ENCODE results near the gene NLN.

The NLN gene

DNA sequence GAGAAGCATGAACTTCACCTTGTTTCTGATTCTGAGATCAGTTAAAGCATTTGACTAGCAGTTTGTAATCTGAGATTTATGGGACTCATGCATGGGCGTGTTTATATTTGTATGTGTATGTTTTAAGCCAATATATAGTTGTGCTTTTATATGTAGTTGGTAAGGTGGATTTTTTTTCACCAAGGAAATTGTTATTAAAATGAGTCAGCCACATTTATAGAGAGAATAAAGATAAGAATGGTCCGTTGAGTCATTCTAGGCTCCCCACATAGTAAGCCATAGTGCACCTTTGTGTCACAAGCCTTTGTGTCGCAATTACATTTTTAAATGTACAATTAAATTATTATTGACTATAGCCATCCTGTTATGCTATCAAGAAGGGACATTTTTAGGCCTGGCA is 89.0 kb downstream of the NLN start:
- DNase-seq: no peak

GRCh38 chr5:65811885-65812284 is 89.9 kb downstream of the NLN start:
- no peak for DNase-seq

- no peak for DNase-seq
These were observed 90.6 kb downstream of the NLN start for GRCh38 chr5:65812648-65813047.

GRCh38 chr5:65813174-65813573 is 91.2 kb downstream of the NLN start:
- DNase-seq: no peak

DNA sequence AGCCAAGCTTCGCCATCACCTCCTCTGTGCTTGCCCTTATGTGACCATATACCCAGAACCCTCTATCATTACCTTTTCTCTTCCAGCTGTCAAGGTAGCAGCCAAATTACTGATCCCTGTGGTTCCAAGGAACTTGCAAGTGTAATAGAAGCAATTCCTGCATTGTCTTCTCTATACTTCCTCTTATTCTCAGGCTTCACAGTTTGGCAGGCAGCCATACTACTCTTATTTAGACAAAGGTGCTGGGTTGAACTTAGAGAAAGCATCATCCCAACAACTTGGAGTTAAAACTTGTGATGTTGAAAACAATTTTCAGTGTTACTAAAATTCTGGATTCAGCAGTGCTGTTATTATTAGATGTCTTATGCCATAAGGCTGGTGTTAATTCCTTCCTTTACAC is 93.2 kb downstream of the NLN start:
- DNase-seq: no peak

DNA sequence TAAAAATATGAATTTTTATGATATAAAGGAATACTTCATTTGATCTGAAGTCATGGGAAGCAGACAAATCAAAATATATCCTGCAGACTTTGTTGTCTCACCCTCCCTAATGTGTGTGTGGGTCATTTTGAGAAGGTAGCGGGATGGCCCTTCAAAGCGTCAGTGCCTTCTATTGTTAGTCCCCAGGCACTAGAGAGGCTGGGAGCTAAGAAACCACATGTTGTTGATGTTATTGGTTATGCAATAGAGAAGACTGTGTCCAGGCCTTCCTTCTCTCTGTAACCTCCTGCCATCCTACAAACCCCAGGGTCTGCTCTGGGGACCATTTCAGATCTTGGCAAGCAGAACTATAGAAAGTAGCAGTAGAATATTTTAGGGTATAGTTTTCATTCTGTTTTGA is 94.7 kb downstream of the NLN start:
- DNase-seq: no peak

DNA sequence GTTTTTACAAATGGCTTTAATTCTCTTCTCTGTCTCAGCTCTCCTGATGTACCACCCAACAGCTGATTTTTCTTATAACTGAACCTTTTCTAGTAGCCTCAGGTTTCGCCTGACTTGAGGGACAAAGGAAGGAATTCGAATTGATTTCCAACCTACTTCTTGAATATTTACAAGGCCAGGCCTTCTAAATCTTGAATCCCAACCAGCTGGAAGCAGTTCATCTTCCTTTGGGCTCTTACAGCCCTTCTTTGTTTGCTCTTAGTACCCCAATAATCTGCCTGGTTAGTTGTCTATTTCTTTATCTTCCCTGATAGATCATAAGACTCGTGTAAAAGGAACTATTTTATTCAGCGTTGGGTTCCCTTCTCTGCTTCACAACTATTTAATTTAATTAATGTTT is 95.9 kb downstream of the NLN start:
- no peak for DNase-seq

GRCh38 chr5:65818592-65818991 is 96.6 kb downstream of the NLN start:
- DNase-seq: no peak

GRCh38 chr5:65819215-65819904 is 97.4 kb downstream of the NLN start:
- no peak for DNase-seq

DNA sequence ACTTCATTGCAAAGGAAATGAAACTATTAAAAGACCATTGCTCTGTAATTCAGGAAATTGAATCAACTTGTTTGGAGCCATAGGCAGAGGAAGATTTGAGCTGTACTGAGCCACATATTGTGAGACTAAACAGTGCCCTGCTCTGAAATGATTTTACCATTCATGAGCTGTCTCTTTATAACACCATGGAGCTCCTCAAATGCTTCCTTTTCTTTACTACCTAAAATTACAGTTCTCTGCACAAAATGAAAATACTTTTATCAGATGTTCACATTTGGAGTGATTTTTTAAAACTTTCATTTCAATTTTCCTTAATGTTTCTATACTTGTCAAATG is 97.9 kb downstream of the NLN start:
- DNase-seq: no peak

DNA sequence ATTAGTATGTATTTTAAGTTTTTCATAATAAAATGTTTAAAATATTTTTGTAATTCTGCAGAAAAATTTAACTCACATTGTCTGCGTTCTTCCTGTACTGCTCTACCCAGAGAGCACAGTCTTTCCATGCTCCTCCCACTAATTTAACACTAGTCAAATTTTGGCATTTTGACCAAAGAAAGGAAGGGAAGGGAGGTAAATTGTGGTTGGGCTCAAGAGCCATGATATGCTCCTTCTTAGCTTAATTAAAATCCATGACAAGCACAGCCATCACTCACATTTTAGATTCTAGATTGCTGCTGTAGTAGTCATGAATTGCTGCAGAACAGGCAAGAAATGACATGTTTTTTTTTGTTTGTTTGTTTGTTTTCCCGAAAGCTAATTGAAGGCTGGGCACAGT is 98.4 kb downstream of the NLN start:
- DNase-seq: no peak

DNA sequence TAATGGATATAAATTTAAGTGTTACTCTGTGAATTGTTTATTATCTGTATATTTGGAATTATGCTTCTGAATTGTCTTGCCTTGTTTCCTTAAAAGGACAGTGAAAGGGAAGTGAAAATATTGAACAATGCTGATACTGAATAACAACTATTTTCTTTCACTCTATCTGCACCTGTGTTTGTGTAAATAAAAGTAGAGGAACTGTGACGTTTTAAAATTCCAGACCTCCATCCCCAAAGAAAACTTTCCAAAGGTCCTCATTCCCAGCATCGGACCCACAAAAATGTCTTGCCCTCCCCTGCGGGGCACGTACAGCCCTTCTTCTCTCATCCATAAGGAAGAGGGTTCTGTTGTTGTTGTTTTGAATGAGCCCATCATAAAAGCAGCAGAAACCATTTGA is 100.0 kb downstream of the NLN start:
- DNase-seq: no peak

DNA sequence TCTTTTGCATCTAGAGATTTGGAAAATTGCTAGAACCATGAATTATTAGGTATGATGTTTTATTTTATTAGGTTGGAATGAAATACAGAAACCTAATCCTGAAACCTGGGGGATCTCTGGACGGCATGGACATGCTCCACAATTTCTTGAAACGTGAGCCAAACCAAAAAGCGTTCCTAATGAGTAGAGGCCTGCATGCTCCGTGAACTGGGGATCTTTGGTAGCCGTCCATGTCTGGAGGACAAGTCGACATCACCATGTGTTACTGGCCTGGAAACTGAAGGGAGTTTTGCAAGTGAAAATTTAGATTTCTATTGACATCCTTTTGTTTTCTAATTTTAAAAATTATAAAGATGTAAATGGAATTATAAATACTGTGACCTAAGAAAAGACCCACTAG is 100.7 kb downstream of the NLN start:
- no peak for DNase-seq

DNA sequence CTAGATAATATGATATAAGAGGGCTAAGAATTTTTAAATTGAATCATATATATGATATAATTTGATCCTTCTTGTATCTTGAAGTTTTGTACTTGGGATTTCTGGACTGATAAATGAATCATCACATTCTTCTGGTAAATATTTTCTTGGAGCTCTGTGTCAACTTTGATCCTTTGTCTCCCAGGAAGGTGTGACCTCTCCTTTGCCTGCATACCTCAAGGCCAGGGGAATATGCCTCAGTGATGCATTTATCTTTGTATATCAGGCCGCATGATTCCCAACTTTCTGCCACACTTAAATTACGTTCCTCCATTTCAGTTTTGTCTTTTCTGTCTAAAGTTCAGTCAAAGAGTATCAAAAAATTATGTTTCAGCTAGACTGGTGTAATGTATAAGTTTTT is 101.2 kb downstream of the NLN start:
- DNase-seq: no peak

DNA sequence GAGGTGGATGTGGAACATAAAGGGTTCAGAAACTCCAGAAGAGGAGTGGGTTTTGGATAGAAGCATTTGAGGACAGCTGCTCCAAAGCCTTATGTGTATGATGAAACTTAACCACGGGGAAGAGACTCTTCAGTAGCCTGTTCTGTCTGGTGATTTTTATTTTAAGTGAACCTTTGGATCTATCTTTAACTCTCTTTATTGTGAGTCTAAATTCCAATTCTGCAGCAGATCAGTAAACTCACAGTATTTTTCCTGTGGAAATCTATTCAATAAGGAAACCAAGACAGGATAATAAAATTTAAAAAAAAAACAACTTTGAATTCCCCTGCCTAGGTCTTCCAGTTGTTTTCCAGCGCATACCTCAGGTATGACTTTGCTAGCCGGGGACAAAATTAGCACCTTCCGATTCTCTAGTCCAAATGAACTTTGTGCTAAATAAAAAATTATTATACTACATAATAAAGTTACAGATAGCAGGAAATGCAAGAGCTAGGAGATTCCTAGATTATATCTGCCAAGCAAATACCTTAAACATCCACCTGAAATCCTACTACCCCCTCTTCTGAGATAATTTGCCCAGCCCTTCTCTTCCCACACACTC is 101.9 kb downstream of the NLN start:
- no peak for DNase-seq

DNA sequence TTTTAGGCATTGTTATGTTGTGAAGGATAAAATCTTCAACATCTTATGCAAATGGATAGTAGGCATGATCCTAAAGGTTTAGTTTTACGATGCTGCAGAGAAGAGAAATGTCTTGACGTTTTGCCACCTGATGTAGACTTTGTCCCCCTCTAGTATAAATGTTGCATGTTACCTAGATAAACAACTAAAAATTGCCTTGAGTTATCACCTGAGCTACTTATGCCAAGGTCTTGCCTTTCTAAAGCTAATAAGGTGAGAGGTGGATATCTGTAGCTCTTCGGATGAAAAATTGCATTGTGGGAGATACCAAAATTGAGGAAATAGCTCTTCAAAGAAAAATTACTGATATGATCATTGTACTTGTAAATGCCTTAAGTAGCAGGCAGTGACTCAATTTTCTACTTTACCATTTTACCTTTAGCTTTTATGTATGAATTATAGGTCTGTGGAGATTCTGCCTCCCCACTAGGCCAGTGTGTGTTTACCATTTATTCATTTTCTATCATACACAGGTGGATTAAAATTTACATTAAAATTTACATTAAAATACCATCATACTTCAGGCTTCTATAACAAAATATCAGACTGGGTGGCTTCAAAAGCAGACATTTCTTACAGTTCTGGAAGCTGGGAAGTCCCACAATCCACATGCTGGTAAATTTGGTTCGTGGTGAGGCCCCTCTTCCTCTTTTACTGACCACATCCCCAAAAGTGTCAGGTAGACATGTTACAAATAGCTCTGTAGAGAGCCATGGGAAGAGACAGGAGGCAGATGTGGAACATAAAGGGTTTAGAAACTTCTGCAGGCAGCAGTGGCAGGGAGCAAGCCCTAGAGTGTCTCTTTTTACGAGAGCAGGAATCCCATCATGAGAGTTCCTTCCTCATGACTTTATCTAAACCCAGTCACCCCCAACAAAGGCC is 103.7 kb downstream of the NLN start:
- no peak for DNase-seq

DNA sequence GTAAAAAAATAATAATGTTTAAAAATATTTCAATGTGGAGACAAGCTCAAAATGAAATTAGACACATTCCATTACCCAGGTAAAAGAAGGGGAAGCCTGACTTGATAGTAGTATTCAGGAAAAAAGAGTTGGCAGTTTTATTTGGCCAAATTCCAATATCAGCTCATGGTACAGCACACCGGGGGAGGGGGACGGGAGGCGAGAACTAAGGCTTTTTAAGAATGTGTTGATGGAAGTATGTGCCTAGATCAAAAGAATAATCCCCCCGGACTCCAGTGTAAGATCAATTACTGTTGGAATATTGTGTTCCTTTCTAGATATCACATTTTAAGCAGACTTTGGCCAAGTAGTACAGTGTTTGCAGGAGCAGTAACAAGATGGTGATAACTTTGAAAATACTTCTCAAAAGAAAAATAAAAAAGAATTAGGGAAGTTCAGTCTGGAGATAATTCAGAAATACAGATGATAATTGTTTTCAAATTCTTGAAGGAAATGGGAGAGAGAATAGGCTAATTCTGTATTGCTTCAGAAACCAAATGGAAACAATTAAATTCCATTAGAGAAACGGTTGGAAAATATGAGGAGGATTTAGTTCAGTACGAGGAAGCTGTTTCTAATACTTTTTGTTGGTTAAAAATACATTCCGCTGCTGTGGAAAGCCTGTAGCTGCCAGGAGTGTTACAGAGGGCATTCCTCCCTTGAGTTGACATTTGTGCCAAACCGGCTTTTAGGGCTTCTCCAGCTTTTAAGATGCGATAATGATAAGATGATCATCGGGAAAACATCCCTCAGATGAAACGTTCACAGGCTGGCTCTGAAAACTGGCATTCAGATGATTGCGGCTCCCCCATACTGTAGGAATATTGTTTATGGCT is 106.3 kb downstream of the NLN start:
- DNase-seq: no peak

GRCh38 chr5:65830856-65831255 is 108.9 kb downstream of the NLN start:
- DNase-seq: no peak

DNA sequence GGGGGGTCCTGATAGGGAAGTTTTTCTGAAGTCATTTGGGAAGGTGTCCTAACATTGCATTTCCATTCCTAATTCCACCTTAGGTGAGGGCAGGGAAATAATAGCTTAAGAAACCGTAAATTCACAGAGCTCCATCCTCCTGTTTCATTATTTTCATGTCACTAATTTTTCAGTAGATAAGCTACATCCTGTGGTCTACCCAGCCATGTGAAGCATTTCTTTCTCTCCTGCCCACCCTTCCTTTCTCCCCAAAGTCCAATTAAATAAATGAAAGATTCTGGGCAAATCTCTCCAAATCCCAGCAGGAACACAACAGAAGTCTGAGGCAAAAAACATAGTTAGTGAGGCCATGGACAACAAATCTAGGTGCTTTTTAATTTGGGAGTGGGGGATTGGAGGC is 109.3 kb downstream of the NLN start:
- DNase-seq: no peak

DNA sequence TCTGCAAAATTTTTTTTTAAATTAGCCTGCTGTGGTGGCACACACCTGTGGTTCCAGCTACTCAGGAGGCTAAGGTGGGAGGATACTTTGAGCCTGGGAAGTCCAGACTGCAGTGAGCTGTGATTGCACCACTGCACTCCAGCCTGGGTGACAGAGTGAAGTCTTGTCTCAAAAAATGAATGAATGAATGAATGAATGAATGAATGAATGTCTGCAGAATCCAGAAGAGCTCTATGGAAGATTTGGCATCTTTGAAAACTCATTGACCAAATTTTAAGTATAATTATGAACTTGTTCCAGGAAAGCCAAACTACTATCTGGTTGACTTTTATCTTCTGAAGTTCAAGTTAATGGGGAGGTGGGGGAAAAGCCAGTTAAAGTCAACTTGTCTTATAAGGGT is 110.1 kb downstream of the NLN start:
- no peak for DNase-seq

GRCh38 chr5:65832603-65833228 is 110.7 kb downstream of the NLN start:
- DNase-seq: no peak

GRCh38 chr5:65833780-65834179 is 111.8 kb downstream of the NLN start:
- DNase-seq: no peak

DNA sequence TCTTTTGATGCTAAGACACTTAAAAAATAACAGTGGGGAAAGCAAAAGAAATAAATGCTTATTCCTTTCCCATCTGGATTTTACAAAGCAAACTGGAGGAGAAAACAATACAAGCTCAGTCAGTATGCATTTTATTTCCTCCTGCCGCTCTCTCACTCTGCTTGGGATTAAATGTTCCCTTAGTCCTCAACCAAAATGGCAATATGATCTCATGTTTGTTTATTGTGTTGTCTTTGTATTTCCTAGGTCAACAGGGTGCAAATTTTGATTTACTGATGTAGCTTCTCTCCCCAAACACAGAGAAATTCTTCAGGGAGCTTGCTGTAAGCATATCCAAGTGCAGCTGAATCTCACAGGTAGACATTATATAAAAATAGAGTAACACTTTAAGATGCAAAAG is 112.3 kb downstream of the NLN start:
- DNase-seq: no peak

All from activated T-cell treated with anti-CD3 and anti-CD28 coated beads, Interleukin-2, amount 50 U/mL, for 1 hour (primary cell).